Kidney (tissue), 14 donors: ENCODE results near the gene ADCY2. TPM values are rescaled to one million over a fixed set of nuclear protein-coding genes. Genes with fewer than 3 reads are reported as not detected.

ENCODE experiments used
- DNase-seq, 5 donors: peaks; one replicate each; pipeline ENCODE4 v3.0.0-alpha.2; 2013 to 2020
- FAIRE-seq: peaks from 2 replicates; lab custom pipeline; 2012; peaks lifted over from hg19 to GRCh38; lab: Jason Lieb, UNC
- H3K27ac ChIP-seq, 2 donors: one replicate each; pipeline ENCODE4 v1.7.0; 2013; ENCODE audit warnings: low read depth in 2 of 2, low read length in 2 of 2, inconsistent platforms in 1 of 2
- H3K27me3 ChIP-seq: one replicate; pipeline ENCODE4 v1.7.1; 2013; ENCODE audit warnings: low read length, inconsistent platforms; ENCODE audit not compliant: control insufficient read depth, insufficient read depth
- H3K36me3 ChIP-seq, 3 donors: one replicate each; pipeline versions ENCODE4 v1.7.0 to v1.7.1; 2013; ENCODE audit warnings: low read length in 3 of 3, control low read depth in 1 of 3, inconsistent platforms in 1 of 3; ENCODE audit not compliant: insufficient read depth in 3 of 3, control insufficient read depth in 2 of 3
- H3K4me1 ChIP-seq, 3 donors: one replicate each; pipeline versions ENCODE4 v1.7.0 to v1.7.1; 2013; ENCODE audit warnings: low read length in 3 of 3, inconsistent platforms in 1 of 3, low read depth in 1 of 3; ENCODE audit not compliant: control insufficient read depth in 2 of 3, insufficient read depth in 2 of 3
- H3K4me3 ChIP-seq, 3 donors: one replicate each; pipeline versions ENCODE4 v1.7.0 to v1.8.1; 2013; ENCODE audit warnings: low read length in 3 of 3, control low read depth in 1 of 3, inconsistent platforms in 1 of 3
- H3K9ac ChIP-seq, 3 donors: one replicate each; pipeline versions ENCODE4 v1.7.0 to v1.7.1; 2013; ENCODE audit warnings: low read length in 3 of 3, control low read depth in 1 of 3, inconsistent platforms in 1 of 3
- H3K9me3 ChIP-seq, 3 donors: one replicate each; pipeline versions ENCODE4 v1.7.0 to v1.7.1; 2013; ENCODE audit warnings: low read length in 3 of 3, control low read depth in 1 of 3, inconsistent platforms in 1 of 3; ENCODE audit not compliant: control insufficient read depth in 2 of 3, insufficient read depth in 1 of 3
- intact Hi-C: fragments of 100-400 bp; cut with DNase I; formaldehyde crosslinking; loops from one replicate; pipeline ENCODE4 v1.11.1; 2022
- polyA plus RNA-seq: library from polyadenylated mRNA; stranded (reverse); fragments of 350-450 nt; fragmentation: Illumina TruSeq; extraction: RNeasy Lipid Tissue Mini Kit (QIAGEN cat#74804); gene quantifications from one replicate; pipeline ENCODE4 v1.2.3, GENCODE V29; 2014; ENCODE audit warnings: low read depth, low replicate concordance; ENCODE audit not compliant: insufficient read depth
- total RNA-seq: library from RNA; stranded (reverse); fragmentation: NEBNext Ultra II Directional; extraction: Animal tissue kit (Norgen Biotek cat#: 25700); gene quantifications from one replicate; pipeline ENCODE4 v1.2.1, GENCODE V29; 2021
- TF ChIP-seq, protein P1 (sequence below): IDR thresholded peaks from 3 replicates; pipeline ENCODE4 v1.5.1; 2012; ENCODE audit warnings: mild to moderate bottlenecking, moderate library complexity, borderline replicate concordance; ENCODE audit not compliant: insufficient read depth; ENCODE audit errors: extremely low read depth
- donor health status: control.
- donor health status: control.
- donor health status: control.
- donor health status: control.
- donor health status: control.
- donor health status: DM: yes; HTN: yes; CAD: no.
- donor health status: Normal renal cell carcinoma (clear cell type).

The ADCY2 gene
- total and polyA plus RNA-seq, 2 donors from 2014 or later: 0.17 to 2.2 TPM

DNA sequence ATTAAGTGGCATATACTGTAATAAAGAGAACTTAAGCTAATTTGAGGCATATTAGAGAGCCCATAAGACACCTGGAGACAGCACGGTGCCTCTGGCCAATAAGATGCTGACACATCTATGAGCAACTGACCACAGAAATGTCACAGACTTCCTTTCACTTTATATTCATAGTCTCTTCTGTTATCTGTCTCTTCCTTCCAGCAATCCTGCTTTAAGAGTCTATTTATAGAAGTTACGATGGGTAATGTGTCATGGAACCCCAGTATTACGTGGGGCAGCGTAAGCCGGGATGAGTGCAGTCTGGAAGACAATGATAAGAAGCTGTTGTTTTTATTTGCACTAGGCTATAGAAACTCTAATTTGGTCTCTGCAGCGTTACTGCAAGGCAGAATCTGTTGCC is 318.2 kb downstream of the ADCY2 start:
- Histone ChIP-seq H3K4me3 (no peak overlapping the region), H3K9me3 (no peaks in the 10 kb centered on the region), H3K27me3 (no peaks in the 10 kb centered on the region), H3K36me3 (no peaks in the 10 kb centered on the region), H3K4me1 (no peaks in the 10 kb centered on the region), H3K9ac (no peak overlapping the region), H3K27ac (no peak overlapping the region)
- intact Hi-C loops: no loop called here
- DNase-seq: no peak
- TF ChIP-seq, protein P1, sequence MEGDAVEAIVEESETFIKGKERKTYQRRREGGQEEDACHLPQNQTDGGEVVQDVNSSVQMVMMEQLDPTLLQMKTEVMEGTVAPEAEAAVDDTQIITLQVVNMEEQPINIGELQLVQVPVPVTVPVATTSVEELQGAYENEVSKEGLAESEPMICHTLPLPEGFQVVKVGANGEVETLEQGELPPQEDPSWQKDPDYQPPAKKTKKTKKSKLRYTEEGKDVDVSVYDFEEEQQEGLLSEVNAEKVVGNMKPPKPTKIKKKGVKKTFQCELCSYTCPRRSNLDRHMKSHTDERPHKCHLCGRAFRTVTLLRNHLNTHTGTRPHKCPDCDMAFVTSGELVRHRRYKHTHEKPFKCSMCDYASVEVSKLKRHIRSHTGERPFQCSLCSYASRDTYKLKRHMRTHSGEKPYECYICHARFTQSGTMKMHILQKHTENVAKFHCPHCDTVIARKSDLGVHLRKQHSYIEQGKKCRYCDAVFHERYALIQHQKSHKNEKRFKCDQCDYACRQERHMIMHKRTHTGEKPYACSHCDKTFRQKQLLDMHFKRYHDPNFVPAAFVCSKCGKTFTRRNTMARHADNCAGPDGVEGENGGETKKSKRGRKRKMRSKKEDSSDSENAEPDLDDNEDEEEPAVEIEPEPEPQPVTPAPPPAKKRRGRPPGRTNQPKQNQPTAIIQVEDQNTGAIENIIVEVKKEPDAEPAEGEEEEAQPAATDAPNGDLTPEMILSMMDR: no peak
- no peak for FAIRE-seq

GRCh38 chr5:7714697-7715096 is 318.8 kb downstream of the ADCY2 start:
- FAIRE-seq (no peak), DNase-seq (no peak)
- intact Hi-C loops: no loop called here
- H3K4me1 ChIP-seq: no peaks in the 10 kb centered on the region
- H3K27me3 ChIP-seq: no peaks in the 10 kb centered on the region
- no peaks in the 10 kb centered on the region for H3K36me3 ChIP-seq
- H3K27ac ChIP-seq: no peak overlapping the region
- TF ChIP-seq, protein P1: no peak
- no peaks in the 10 kb centered on the region for H3K9me3 ChIP-seq
- H3K4me3 ChIP-seq: no peak overlapping the region
- H3K9ac ChIP-seq: no peak overlapping the region

- H3K36me3 ChIP-seq: no peaks in the 10 kb centered on the region
- TF ChIP-seq, protein P1: no peak
- no peak for FAIRE-seq
These were observed 321.8 kb downstream of the ADCY2 start for GRCh38 chr5:7717691-7718090.

DNA sequence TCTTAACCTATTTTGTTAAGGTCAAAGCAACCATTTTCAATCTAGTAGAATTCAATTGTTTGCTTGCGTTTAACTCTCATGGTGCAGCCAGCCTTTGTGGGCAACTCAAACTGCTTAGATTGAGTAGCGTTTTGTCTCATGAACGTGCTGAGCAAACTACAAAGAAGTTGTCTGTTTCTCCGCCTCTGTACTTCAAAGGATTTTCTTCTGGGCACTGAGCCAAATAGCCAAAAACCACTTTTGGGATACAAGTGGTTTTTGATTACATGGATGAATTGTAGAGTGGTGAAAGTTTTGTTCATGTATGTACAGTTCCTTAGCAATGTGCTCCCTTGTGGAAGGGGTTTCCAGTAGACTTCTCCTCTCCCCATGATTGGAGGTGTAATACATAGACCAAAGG is 332.1 kb downstream of the ADCY2 start:
- Histone ChIP-seq H3K36me3 (no peaks in the 10 kb centered on the region), H3K4me1 (no peaks in the 10 kb centered on the region), H3K9me3 (no peaks in the 10 kb centered on the region), H3K27me3 (no peaks in the 10 kb centered on the region), H3K4me3 (no peak overlapping the region), H3K27ac (no peak overlapping the region), H3K9ac (no peak overlapping the region)
- DNase-seq (peak in 1 of 5 donors; percentile 6), FAIRE-seq (no peak)
- TF ChIP-seq, protein P1: no peak
- intact Hi-C loops: no loop called here

More at GRCh38 chr5:7717691-7718090, 321.8 kb downstream of the ADCY2 start:
- no peak for DNase-seq
- no peaks in the 10 kb centered on the region for H3K4me1 ChIP-seq
- intact Hi-C loops: no loop called here
- H3K4me3 ChIP-seq: no peak overlapping the region
- H3K27ac ChIP-seq: no peak overlapping the region
- no peaks in the 10 kb centered on the region for H3K9me3 ChIP-seq
- H3K9ac ChIP-seq: no peak overlapping the region
- H3K27me3 ChIP-seq: no peaks in the 10 kb centered on the region
